Mesenchymal stem cell (in vitro differentiated cells and primary cell): ENCODE measurements around the gene IL10RB.
A peak's percentile ranks its signal among the peaks of the same experiment; 100 is the strongest.
"Not testable (repeated sequence)": the region's sequence is repeated elsewhere in the genome, so short reads cannot be mapped to it uniquely, and the experiment has no call there.

Experiments
- DNase-seq: peaks from one replicate; pipeline ENCODE4 v3.0.0-alpha.2; 2013
- H2AFZ ChIP-seq: one replicate; pipeline ENCODE4 v1.6.1; 2013; ENCODE audit warnings: low read depth, mild to moderate bottlenecking, control low read depth, inconsistent platforms, low read length, moderate library complexity
- H2AK5ac ChIP-seq: 2 replicates; pipeline ENCODE4 v1.6.1; 2013; ENCODE audit warnings: low read length, moderate library complexity, mild to moderate bottlenecking, inconsistent platforms; ENCODE audit not compliant: severe bottlenecking
- H2BK120ac ChIP-seq: one replicate; pipeline ENCODE4 v1.6.1; 2013; ENCODE audit warnings: low read depth, mild to moderate bottlenecking, inconsistent platforms, low read length, moderate library complexity
- H2BK12ac ChIP-seq, 2 experiments: one replicate each; pipeline ENCODE4 v1.6.1; 2013; ENCODE audit warnings: inconsistent platforms in 2 of 2, low read length in 2 of 2, mild to moderate bottlenecking in 2 of 2, moderate library complexity in 2 of 2, control low read depth in 1 of 2
- H2BK15ac ChIP-seq: one replicate; pipeline ENCODE4 v1.6.1; 2013; ENCODE audit warnings: mild to moderate bottlenecking, low read depth, inconsistent platforms; ENCODE audit not compliant: poor library complexity, severe bottlenecking
- H2BK5ac ChIP-seq: 2 replicates; pipeline ENCODE4 v1.6.1; 2013; ENCODE audit warnings: low read depth, mild to moderate bottlenecking, low read length, control low read depth, inconsistent platforms; ENCODE audit not compliant: poor library complexity, severe bottlenecking
- H3K14ac ChIP-seq, 2 experiments: one replicate each; pipeline ENCODE4 v1.6.1; 2013; ENCODE audit warnings: inconsistent platforms in 2 of 2, low read length in 2 of 2, control low read depth in 1 of 2, mild to moderate bottlenecking in 1 of 2, moderate library complexity in 1 of 2
- H3K18ac ChIP-seq, 2 experiments: one replicate each; pipeline ENCODE4 v1.6.1; 2013; ENCODE audit warnings: inconsistent platforms in 2 of 2, low read length in 2 of 2, control low read depth in 1 of 2, low read depth in 1 of 2, mild to moderate bottlenecking in 1 of 2
- H3K23ac ChIP-seq, 2 experiments: one replicate each; pipeline ENCODE4 v1.6.1; 2013; ENCODE audit warnings: inconsistent platforms in 2 of 2, low read length in 2 of 2, mild to moderate bottlenecking in 2 of 2, moderate library complexity in 2 of 2, control low read depth in 1 of 2
- H3K27ac ChIP-seq: 2 replicates; pipeline ENCODE4 v1.5.1; 2013; ENCODE audit warnings: mild to moderate bottlenecking, moderate library complexity, low read length, control low read depth, inconsistent platforms; ENCODE audit not compliant: poor library complexity, severe bottlenecking
- H3K27me3 ChIP-seq, 2 experiments: 2 replicates each; pipeline versions ENCODE4 v1.6.1 to v1.7.0; 2013; ENCODE audit warnings: low read length in 2 of 2, mild to moderate bottlenecking in 2 of 2, moderate library complexity in 2 of 2, control low read depth in 1 of 2, inconsistent platforms in 1 of 2; ENCODE audit not compliant: control insufficient read depth in 1 of 2, insufficient read depth in 1 of 2
- H3K36me3 ChIP-seq, 2 experiments: 2 replicates each; pipeline versions ENCODE4 v1.6.1 to v1.7.0; 2013; ENCODE audit warnings: low read length in 2 of 2, control low read depth in 1 of 2, inconsistent platforms in 1 of 2, low read depth in 1 of 2, mild to moderate bottlenecking in 1 of 2; ENCODE audit not compliant: insufficient read depth in 2 of 2, control insufficient read depth in 1 of 2
- H3K4ac ChIP-seq, 2 experiments: one replicate each; pipeline ENCODE4 v1.6.1; 2013; ENCODE audit warnings: inconsistent platforms in 2 of 2, low read length in 2 of 2, mild to moderate bottlenecking in 2 of 2, moderate library complexity in 2 of 2, control low read depth in 1 of 2, low read depth in 1 of 2
- H3K4me1 ChIP-seq: 2 replicates; pipeline ENCODE4 v1.6.1; 2013; ENCODE audit warnings: low read depth, low read length, control low read depth; ENCODE audit not compliant: control insufficient read depth, insufficient read depth
- H3K4me2 ChIP-seq: 2 replicates; pipeline ENCODE4 v1.6.1; 2013; ENCODE audit warnings: low read length, mild to moderate bottlenecking, inconsistent platforms; ENCODE audit not compliant: poor library complexity, severe bottlenecking
- H3K4me3 ChIP-seq, 2 experiments: 2 replicates each; pipeline versions ENCODE4 v1.5.1 to v1.7.0; 2013; ENCODE audit warnings: low read length in 2 of 2, mild to moderate bottlenecking in 2 of 2, control low read depth in 1 of 2, low read depth in 1 of 2; ENCODE audit not compliant: insufficient read depth in 1 of 2
- H3K79me1 ChIP-seq: replicated peaks from 2 replicates; pipeline ENCODE4 v1.6.1; 2013; ENCODE audit warnings: mild to moderate bottlenecking, control low read depth, low read length, inconsistent platforms; ENCODE audit not compliant: poor library complexity, severe bottlenecking
- H3K9ac ChIP-seq: 2 replicates; pipeline ENCODE4 v1.7.0; 2013; ENCODE audit warnings: mild to moderate bottlenecking, low read length, moderate library complexity
- H3K9me3 ChIP-seq: 2 replicates; pipeline ENCODE4 v1.7.0; 2013; ENCODE audit warnings: mild to moderate bottlenecking, low read length; ENCODE audit not compliant: control insufficient read depth
- H4K8ac ChIP-seq: one replicate; pipeline ENCODE4 v1.6.1; 2013; ENCODE audit warnings: inconsistent platforms, mild to moderate bottlenecking, low read length, moderate library complexity
- H4K91ac ChIP-seq: one replicate; pipeline ENCODE4 v1.6.1; 2013; ENCODE audit warnings: mild to moderate bottlenecking, low read length, inconsistent platforms
- WGBS: methylation state at CpG from one replicate; pipeline ENCODE4 v1.1.7; 2013; ENCODE audit warnings: mixed read lengths; 5-methylcytosine and 5-hydroxymethylcytosine counted together

IL10RB gene

DNA sequence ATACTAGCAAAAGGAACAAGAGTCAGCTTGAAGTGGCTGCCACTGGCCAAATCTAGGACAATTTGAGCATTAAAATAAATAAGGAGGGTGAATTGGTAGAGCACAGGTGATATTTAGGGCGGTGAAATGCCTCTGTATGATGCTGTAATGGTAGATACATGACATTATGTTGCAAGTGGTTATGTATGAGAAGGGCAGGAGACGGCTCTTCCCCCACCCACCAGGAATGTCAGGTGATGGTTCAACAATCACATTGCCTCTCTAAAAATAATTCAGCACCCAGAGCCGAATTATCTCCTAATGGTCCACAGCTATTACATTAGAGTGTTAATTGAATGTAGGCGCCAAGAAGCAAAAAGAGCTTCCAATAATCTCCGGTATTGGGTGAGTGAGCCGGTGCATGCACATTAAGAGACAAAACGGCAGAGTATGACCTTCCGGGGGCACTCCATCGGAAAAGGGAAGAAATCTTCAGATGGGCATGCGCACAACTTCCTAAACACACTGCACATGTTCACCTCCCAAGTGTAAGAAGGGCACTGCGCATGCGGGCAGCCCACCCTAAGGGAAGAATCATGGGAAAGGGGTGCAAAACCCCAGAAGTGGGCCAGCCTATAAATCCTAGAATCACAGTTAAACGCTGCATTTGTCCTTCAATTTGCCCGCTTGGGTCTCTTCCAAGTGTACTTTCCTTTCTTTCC, 51.8 kb downstream of the IL10RB start:
- 85% methylated on average over 12 of the region's 14 CpGs for WGBS

DNA sequence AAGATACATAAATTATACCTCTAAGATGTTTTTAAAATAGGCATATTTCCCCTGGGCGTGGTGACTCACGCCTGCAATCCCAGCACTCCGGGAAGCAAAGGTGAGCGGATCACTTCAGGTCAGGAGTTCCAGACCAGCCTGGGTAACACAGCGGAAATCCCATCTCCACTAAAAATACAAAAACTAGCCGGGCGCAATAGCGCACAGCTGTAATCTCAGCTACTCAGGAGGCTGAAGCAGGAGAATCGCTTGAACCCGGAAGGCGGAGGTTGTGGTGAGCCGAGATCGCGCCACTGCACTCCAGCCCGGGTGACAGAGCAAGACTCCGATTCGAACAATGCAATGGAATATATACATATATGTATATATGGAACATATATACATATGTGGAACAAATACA, 54.8 kb downstream of the IL10RB start:
- H3K4me1 ChIP-seq, H2BK12ac ChIP-seq, H3K79me1 ChIP-seq, H2BK15ac ChIP-seq, H3K14ac ChIP-seq, H2BK5ac ChIP-seq, H3K4me3 ChIP-seq, H2AFZ ChIP-seq, H3K27me3 ChIP-seq, DNase-seq, H4K8ac ChIP-seq, H3K18ac ChIP-seq, H3K23ac ChIP-seq, H4K91ac ChIP-seq, H3K9me3 ChIP-seq, H3K4me2 ChIP-seq, H3K4ac ChIP-seq, H3K9ac ChIP-seq, H3K27ac ChIP-seq, H3K36me3 ChIP-seq, H2AK5ac ChIP-seq, H2BK120ac ChIP-seq: not testable (repeated sequence)
- WGBS = 89% methylated on average over 11 of the region's 17 CpGs

More for the DNA sequence above, 51.8 kb downstream of the IL10RB start:
- no peak overlapping the region for H2AFZ ChIP-seq
- peaks cover 3 to 17% of the 10 kb centered on the region in 2 experiments for H3K27me3 ChIP-seq
- no peak overlapping the region for H2BK12ac ChIP-seq
- no peak overlapping the region for H3K9ac ChIP-seq
- H3K4me1 ChIP-seq = no peaks in the 10 kb centered on the region
- no peak for DNase-seq
- H4K91ac ChIP-seq = no peak overlapping the region
- no peaks in the 10 kb centered on the region for H3K79me1 ChIP-seq
- peaks cover 8% of the 10 kb centered on the region for H3K9me3 ChIP-seq
- no peak overlapping the region for H2BK15ac ChIP-seq
- no peak overlapping the region for H3K18ac ChIP-seq
- H3K4ac ChIP-seq = no peak overlapping the region
- H3K27ac ChIP-seq = no peak overlapping the region
- no peak overlapping the region for H3K4me2 ChIP-seq
- H3K23ac ChIP-seq = no peak overlapping the region
- no peak overlapping the region for H4K8ac ChIP-seq
- H2BK120ac ChIP-seq = no peak overlapping the region
- H3K36me3 ChIP-seq = no peaks in the 10 kb centered on the region
- H3K4me3 ChIP-seq = no peak overlapping the region
- no peak overlapping the region for H3K14ac ChIP-seq
- H2BK5ac ChIP-seq = no peak overlapping the region
- H2AK5ac ChIP-seq = no peak overlapping the region

DNA sequence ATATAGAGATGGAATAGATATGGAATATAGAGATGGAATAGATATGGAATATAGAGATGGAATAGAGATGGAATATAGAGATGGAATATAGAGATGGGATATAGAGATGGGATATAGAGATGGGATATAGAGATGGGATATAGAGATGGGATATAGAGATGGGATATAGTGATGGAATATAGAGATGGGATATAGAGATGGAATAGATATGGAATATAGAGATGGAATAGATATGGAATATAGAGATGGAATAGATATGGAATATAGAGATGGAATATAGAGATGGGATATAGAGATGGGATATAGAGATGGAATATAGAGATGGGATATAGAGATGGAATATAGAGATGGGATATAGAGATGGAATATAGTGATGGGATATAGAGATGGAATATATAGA, 57.4 kb downstream of the IL10RB start:
- H2BK12ac ChIP-seq, H2BK120ac ChIP-seq, H4K91ac ChIP-seq, H2BK15ac ChIP-seq, H3K4me2 ChIP-seq, H3K14ac ChIP-seq, H3K9me3 ChIP-seq, H3K27ac ChIP-seq, H4K8ac ChIP-seq, H3K36me3 ChIP-seq, H2BK5ac ChIP-seq, H3K4ac ChIP-seq, H3K79me1 ChIP-seq, H3K27me3 ChIP-seq, H3K18ac ChIP-seq, H3K4me1 ChIP-seq, H3K23ac ChIP-seq, H2AFZ ChIP-seq, H2AK5ac ChIP-seq, DNase-seq: not testable (repeated sequence)
- H3K4me3 ChIP-seq = peak overlapping the region in 1 of 2 experiments; percentile 97
- peak overlapping the region; percentile 96 for H3K9ac ChIP-seq

DNA sequence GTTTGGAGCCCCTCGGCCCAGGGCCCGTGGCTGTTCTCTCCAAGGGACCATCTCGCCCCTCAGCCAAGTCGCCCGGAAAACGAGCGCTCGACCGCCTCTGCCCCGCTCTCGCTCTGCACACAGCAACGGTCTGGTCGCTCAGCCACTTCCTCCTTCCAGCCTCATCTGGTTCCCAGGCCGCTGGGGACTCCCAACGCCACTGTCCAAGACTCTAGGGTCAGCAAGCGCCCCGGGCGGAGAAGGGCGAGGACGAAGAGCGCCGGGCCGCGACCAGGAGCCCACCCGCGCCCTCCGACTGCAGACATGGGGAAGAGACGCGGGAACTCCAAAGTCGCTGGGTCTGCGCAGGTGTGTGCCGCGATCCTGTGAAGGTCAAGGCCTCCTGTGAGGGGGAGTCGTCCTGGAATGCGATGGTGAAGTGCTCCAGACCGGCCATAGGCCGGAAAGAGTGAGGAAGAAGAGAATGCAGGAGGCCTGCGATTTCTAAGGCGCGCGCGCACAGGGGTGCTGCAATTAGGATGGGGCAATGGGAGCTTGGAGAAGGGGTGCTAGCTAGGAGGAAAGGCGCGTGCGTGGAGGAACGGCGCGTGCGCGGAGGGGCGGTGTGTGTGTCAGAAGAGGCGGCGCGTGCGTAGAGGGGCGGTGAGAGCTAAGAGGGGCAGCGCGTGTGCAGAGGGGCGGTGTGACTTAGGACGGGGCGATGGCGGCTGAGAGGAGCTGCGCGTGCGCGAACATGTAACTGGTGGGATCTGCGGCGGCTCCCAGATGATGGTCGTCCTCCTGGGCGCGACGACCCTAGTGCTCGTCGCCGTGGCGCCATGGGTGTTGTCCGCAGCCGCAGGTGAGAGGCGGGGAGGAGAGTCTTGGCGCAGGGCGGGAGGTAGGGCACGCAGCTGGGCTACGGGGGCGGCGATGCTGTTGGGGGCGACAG, 58.4 kb downstream of the IL10RB start, which contains the start of gene IFNAR1:
IFNAR1 (plus strand) TSS at position 680 of the 931 bp plus-strand sequence; CDS start at position 766, 86 bp downstream.
- Histone ChIP-seq H3K27me3 (no peaks in the 10 kb centered on the region), H3K4me1 (peaks cover 1% of the 10 kb centered on the region), H3K9me3 (no peaks in the 10 kb centered on the region), H3K79me1 (peaks cover 8% of the 10 kb centered on the region), H2BK120ac (peak within 1 kb of the TSS; percentile 78), H3K14ac (peak within 1 kb of the TSS in 1 of 2 experiments; percentile 99), H2BK5ac (peak within 1 kb of the TSS; percentile 74), H3K9ac (peak within 1 kb of the TSS; percentile 96), H3K23ac (peak within 1 kb of the TSS in 1 of 2 experiments; percentile 99), H3K27ac (peak within 1 kb of the TSS; percentile 48), H3K36me3 (no peaks in the 10 kb centered on the region), H2BK12ac (peak within 1 kb of the TSS; percentile 76 to 97), H2AK5ac (no peak within 1 kb of the TSS), H3K4me2 (peak within 1 kb of the TSS; percentile 96), H4K91ac (peak within 1 kb of the TSS; percentile 96), H4K8ac (peak within 1 kb of the TSS; percentile 92), H3K4ac (peak within 1 kb of the TSS; percentile 95 to 98), H2AFZ (peak within 1 kb of the TSS; percentile 96), H3K4me3 (peak within 1 kb of the TSS; percentile 97 to 98), H3K18ac (peak within 1 kb of the TSS; percentile 98 to 100), H2BK15ac (peak within 1 kb of the TSS; percentile 85)
- DNase-seq = peak; percentile 98
- under 1% methylated on average over 85 of the region's 86 CpGs for WGBS
